ENCODE measurements around the gene UBE2H. TPM values are rescaled to one million over a fixed set of nuclear protein-coding genes. Genes with fewer than 3 reads are reported as not detected.
"Not testable (repeated sequence)": the region's sequence is repeated elsewhere in the genome, so short reads cannot be mapped to it uniquely, and the experiment has no call there.

The UBE2H gene
- total RNA-seq, 4 donors from 2014 or later: 31.0 to 131 (median 53.3) TPM

DNA sequence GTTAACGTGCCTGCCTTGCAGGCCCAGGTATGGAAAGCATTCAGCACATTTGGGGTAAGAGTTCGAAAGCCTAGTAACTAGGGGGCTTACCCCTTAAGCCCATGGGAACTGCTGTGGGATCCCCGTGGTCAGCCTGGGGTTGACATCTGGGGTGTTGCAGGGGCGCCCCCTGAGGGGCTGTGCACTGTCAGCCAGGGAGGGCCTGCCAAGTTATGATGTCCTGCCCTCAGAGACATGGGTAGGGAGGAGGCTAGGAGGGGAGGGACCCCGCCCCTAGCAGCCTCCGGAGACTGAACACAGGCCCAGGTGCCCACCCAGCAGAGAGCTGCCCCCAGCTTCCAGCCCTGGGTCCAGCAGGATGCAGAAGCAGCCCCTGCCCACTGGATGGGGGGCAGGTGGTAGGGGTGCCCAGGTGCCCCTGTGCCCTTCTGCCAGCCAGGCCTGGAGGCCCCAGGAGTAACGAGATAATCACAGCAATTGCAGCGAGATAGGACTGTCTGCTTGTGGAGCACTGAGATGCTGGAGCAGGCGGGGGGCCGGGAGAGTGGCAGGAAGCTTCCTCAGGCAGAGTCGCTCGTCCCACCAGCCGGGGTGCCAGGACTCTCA is 153.3 kb downstream of the UBE2H start:
- intact Hi-C loops (cut with DNase I; ENCODE audit: low total_unique reads) (no loop called here), in situ Hi-C loops (cut with MboI; ENCODE audit: low pct_ligation_motif_present in 1 of 4, low pct_unique_long_range_greater_than_20kb in 1 of 4, low sequenced_read_pairs in 3 of 4) (no loop called here)
- no peak for DNase-seq
- Histone ChIP-seq H3K27ac (no peak overlapping the region), H3K27me3 (peaks cover 9% of the 10 kb centered on the region), H3K4me3 (no peak overlapping the region), H3K9me3 (no peaks in the 10 kb centered on the region), H3K36me3 (no peaks in the 10 kb centered on the region), H3K4me1 (no peaks in the 10 kb centered on the region)
- TF ChIP-seq EP300 (IDR thresholded peaks at IDR 0.05; ENCODE audit: low read depth) (no peak), POLR2A (IDR thresholded peaks at IDR 0.05) (no peak), POLR2AphosphoS5 (IDR thresholded peaks at IDR 0.05) (no peak)
- TF ChIP-seq, protein P1, sequence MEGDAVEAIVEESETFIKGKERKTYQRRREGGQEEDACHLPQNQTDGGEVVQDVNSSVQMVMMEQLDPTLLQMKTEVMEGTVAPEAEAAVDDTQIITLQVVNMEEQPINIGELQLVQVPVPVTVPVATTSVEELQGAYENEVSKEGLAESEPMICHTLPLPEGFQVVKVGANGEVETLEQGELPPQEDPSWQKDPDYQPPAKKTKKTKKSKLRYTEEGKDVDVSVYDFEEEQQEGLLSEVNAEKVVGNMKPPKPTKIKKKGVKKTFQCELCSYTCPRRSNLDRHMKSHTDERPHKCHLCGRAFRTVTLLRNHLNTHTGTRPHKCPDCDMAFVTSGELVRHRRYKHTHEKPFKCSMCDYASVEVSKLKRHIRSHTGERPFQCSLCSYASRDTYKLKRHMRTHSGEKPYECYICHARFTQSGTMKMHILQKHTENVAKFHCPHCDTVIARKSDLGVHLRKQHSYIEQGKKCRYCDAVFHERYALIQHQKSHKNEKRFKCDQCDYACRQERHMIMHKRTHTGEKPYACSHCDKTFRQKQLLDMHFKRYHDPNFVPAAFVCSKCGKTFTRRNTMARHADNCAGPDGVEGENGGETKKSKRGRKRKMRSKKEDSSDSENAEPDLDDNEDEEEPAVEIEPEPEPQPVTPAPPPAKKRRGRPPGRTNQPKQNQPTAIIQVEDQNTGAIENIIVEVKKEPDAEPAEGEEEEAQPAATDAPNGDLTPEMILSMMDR (IDR thresholded peaks at IDR 0.05): no peak
- 77% methylated on average over 13 of the region's 13 CpGs; no CpG with 5 or more reads in 1 of the 2 donors for WGBS, 2 donors (ENCODE audit: low coverage in 1 of 2)

DNA sequence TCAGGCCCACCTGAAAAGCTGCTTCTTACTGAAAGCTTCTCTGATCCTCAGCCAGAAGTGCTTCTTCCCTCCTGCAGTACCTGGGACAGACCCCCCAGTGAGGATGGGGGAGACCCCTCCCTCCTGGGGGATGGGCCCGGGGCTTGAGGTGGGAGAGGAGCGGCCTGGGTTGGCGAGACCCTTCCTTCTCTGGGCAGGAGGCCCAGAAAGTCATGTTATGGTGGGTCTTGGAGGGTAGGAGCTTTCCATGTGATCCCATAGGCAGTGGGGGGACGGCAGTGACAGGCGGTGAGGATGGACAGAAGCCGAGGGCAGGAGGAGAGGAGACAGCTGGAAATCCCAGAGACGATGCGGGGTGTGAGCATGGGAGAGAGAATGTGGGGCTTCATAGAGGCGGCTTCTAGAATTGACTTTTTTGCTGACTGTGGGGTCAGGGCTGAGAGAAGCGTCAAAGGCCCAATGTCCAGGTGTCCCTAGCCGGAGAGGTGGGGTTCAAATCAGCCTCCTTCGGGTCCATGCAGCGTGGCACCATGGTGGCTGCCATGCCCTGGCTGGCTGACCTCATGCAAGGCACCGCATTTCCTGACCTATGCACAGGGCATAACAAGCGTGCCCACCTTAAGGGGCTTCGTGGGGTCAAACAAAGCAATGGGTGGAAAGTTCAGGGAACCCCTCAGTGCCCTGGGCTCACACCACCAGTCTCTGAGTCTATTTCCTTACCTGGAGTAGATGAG is 154.0 kb downstream of the UBE2H start:
- intact Hi-C loops (cut with DNase I; ENCODE audit: low total_unique reads): no loop called here
- DNase-seq: no peak
- Histone ChIP-seq H3K9me3 (no peaks in the 10 kb centered on the region), H3K4me3 (no peak overlapping the region), H3K36me3 (no peaks in the 10 kb centered on the region), H3K27ac (no peak overlapping the region), H3K4me1 (no peaks in the 10 kb centered on the region), H3K27me3 (peaks cover 9% of the 10 kb centered on the region)
- TF ChIP-seq POLR2A (IDR thresholded peaks at IDR 0.05) (no peak), POLR2AphosphoS5 (IDR thresholded peaks at IDR 0.05) (no peak), EP300 (IDR thresholded peaks at IDR 0.05; ENCODE audit: low read depth) (no peak)
- TF ChIP-seq, protein P1 (IDR thresholded peaks at IDR 0.05): no peak
- in situ Hi-C loops (cut with MboI; ENCODE audit: low pct_ligation_motif_present in 1 of 4, low pct_unique_long_range_greater_than_20kb in 1 of 4, low sequenced_read_pairs in 3 of 4): no loop called here
- 85 to 90% methylated on average over 8 to 16 of the region's 16 CpGs for WGBS, 2 donors (ENCODE audit: low coverage in 1 of 2)

DNA sequence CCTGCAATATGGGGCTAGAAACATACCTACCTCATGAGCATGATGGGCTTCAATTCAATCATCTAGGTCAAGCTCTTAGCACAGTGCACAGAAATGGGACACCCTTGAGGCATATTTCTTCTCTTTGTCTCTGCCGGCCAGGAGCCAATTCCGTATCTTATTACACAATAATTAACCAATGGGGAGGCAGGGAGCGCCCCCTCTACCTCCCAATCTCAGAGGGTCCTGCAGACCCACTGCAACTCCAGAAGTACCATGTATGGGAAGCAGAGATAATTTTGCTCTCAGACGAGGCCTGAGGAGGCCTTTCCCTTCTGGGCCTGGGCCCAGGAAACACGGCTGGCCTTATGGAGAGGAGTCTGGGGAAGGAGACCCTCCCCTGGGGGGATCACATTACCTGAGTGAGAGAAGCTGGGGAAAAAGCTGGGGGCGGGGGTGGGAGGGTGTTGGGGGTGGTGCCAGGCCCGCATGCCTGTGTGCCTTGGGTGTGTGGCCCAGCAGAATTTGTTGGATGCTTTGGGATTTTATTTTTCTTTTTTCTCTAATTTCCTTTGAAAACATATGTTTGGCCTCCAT is 155.5 kb downstream of the UBE2H start:
- DNase-seq: no peak
- Histone ChIP-seq H3K36me3 (no peaks in the 10 kb centered on the region), H3K27ac (no peak overlapping the region), H3K4me3 (no peak overlapping the region), H3K9me3 (no peaks in the 10 kb centered on the region), H3K4me1 (no peaks in the 10 kb centered on the region), H3K27me3 (peaks cover 9% of the 10 kb centered on the region)
- in situ Hi-C loops (cut with MboI; ENCODE audit: low pct_ligation_motif_present in 1 of 4, low pct_unique_long_range_greater_than_20kb in 1 of 4, low sequenced_read_pairs in 3 of 4) (no loop called here), intact Hi-C loops (cut with DNase I; ENCODE audit: low total_unique reads) (no loop called here)
- WGBS, 2 donors (ENCODE audit: low coverage in 1 of 2): 82 to 83% methylated on average over 1 to 7 of the region's 7 CpGs
- TF ChIP-seq POLR2A (IDR thresholded peaks at IDR 0.05) (no peak), POLR2AphosphoS5 (IDR thresholded peaks at IDR 0.05) (no peak), EP300 (IDR thresholded peaks at IDR 0.05; ENCODE audit: low read depth) (no peak)
- TF ChIP-seq, protein P1 (IDR thresholded peaks at IDR 0.05): no peak

GRCh38 chr7:129796186-129796775 is 156.5 kb downstream of the UBE2H start:
- Histone ChIP-seq H3K27ac (no peak overlapping the region), H3K4me3 (no peak overlapping the region), H3K36me3 (no peaks in the 10 kb centered on the region), H3K4me1 (no peaks in the 10 kb centered on the region), H3K27me3 (peaks cover 9% of the 10 kb centered on the region), H3K9me3 (no peaks in the 10 kb centered on the region)
- intact Hi-C loops (cut with DNase I; ENCODE audit: low total_unique reads): no loop called here
- DNase-seq: no peak
- in situ Hi-C loops (cut with MboI; ENCODE audit: low pct_ligation_motif_present in 1 of 4, low pct_unique_long_range_greater_than_20kb in 1 of 4, low sequenced_read_pairs in 3 of 4): no loop called here
- WGBS, 2 donors (ENCODE audit: low coverage in 1 of 2): 78% methylated on average over 8 of the region's 9 CpGs; no CpG with 5 or more reads in 1 of the 2 donors
- TF ChIP-seq POLR2A (IDR thresholded peaks at IDR 0.05): no peak

DNA sequence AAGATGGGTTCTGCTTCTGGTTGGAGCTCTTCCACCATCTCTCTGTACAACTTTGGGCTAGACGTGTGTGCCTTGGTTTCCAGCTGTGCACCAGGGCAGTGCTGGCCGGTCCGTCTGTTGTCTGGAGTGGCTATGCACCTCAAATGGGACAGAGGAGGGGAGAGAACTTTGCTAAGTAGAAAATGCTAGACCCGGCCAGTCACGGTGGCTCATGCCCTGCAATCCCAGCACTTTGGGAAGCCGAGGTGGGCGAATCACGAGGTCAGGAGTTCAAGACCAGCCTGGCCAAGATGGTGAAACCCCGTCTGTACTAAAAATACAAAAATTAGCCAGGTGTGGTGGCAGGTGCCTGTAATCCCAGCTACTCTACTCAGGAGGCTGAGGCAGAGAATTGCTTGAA is 158.3 kb downstream of the UBE2H start:
- DNase-seq; H3K4me1 ChIP-seq; in situ Hi-C loops (cut with MboI; ENCODE audit: low pct_ligation_motif_present in 1 of 4, low pct_unique_long_range_greater_than_20kb in 1 of 4, low sequenced_read_pairs in 3 of 4); H3K4me3 ChIP-seq; H3K36me3 ChIP-seq; H3K27ac ChIP-seq; H3K9me3 ChIP-seq; intact Hi-C loops (cut with DNase I; ENCODE audit: low total_unique reads): not testable (repeated sequence)
- H3K27me3 ChIP-seq: peaks cover 11% of the 10 kb centered on the region
- WGBS, 2 donors (ENCODE audit: low coverage in 1 of 2): 88% methylated on average over 9 of the region's 9 CpGs; no CpG with 5 or more reads in 1 of the 2 donors
